PC-3 (cell line): ENCODE data around the gene ALOXE3. TPM values are rescaled to one million over a fixed set of nuclear protein-coding genes. Genes with fewer than 3 reads are reported as not detected.

Experiments used
- ATAC-seq: fragments of 200-7000 bp; cut with Tn5 transposase; 2 replicates; pipeline ENCODE4 v1.9.1; 2020; ENCODE audit warnings: mild to moderate bottlenecking, moderate library complexity
- BruUV-seq: library from RNA; stranded (reverse); fragments of 400-500 nt; replicated peaks from 2 replicates; lab custom pipeline; 2021; lab: Mats Ljungman, UMichigan
- CTCF ChIA-PET: fragments of 300-600 bp; sonication (Branson Sonifier 250); formaldehyde crosslinking; loops from one replicate; lab custom pipeline; 2022; ENCODE audit warnings: antibody characterized with exemption; lab: Charles Lee
- POLR2A ChIA-PET: fragments of 300-600 bp; sonication (Branson Sonifier 250); formaldehyde crosslinking; loops from one replicate; lab custom pipeline; 2022; ENCODE audit warnings: antibody characterized with exemption; ENCODE audit not compliant: unreplicated experiment; lab: Charles Lee
- DNase-seq: peaks from one replicate; pipeline ENCODE4 v3.0.0-alpha.2; 2015
- H2AFZ ChIP-seq: fragments of 300-600 bp; sonication (generic); 2 replicates; pipeline ENCODE4 v1.6.0; 2016; ENCODE audit warnings: antibody characterized with exemption, low read length
- H3F3A ChIP-seq: fragments of 300-600 bp; sonication (generic); one replicate; pipeline ENCODE4 v1.6.0; 2017; ENCODE audit warnings: antibody characterized with exemption, low read length, control low read depth, mild to moderate bottlenecking; ENCODE audit not compliant: unreplicated experiment
- H3K27ac ChIP-seq: fragments of 300-600 bp; sonication (generic); 2 replicates; pipeline ENCODE4 v1.5.1; 2016; ENCODE audit warnings: mild to moderate bottlenecking, low read length
- H3K27me3 ChIP-seq: fragments of 300-600 bp; sonication (generic); 2 replicates; pipeline ENCODE4 v1.6.1; 2016; ENCODE audit warnings: low read length, mixed read lengths
- H3K36me3 ChIP-seq: fragments of 300-600 bp; sonication (generic); 2 replicates; pipeline ENCODE4 v1.6.1; 2016; ENCODE audit warnings: low read depth, mixed run types, low read length, mixed read lengths
- H3K4me1 ChIP-seq: fragments of 300-600 bp; sonication (generic); 2 replicates; pipeline ENCODE4 v1.5.1; 2016; ENCODE audit warnings: low read length; ENCODE audit not compliant: insufficient read depth
- H3K4me2 ChIP-seq: fragments of 300-600 bp; sonication (generic); 2 replicates; pipeline ENCODE4 v1.6.0; 2016; ENCODE audit warnings: low read length
- H3K4me3 ChIP-seq: fragments of 300-600 bp; sonication (generic); 2 replicates; pipeline ENCODE4 v1.5.1; 2016; ENCODE audit warnings: mild to moderate bottlenecking, low read length, mixed read lengths
- H3K79me2 ChIP-seq: fragments of 300-600 bp; sonication (generic); 2 replicates; pipeline ENCODE4 v1.6.1; 2017; ENCODE audit warnings: low read length, mixed read lengths
- H3K9ac ChIP-seq: fragments of 300-600 bp; sonication (generic); 2 replicates; pipeline ENCODE4 v1.6.0; 2016; ENCODE audit warnings: mild to moderate bottlenecking, low read length
- H3K9me2 ChIP-seq: fragments of 300-600 bp; sonication (generic); replicated peaks from 2 replicates; pipeline ENCODE4 v1.6.1; 2016; ENCODE audit warnings: mixed run types, low read length, mixed read lengths
- H3K9me3 ChIP-seq: fragments of 300-600 bp; sonication (generic); 2 replicates; pipeline ENCODE4 v1.6.1; 2016; ENCODE audit warnings: low read length, mixed read lengths
- H4K20me1 ChIP-seq: fragments of 300-600 bp; sonication (generic); 2 replicates; pipeline ENCODE4 v1.6.1; 2016; ENCODE audit warnings: low read length, mixed read lengths
- CTCF ChIP-seq: fragments of 300-600 bp; sonication (generic); conservative IDR thresholded peaks from 2 replicates; pipeline ENCODE4 v1.5.1; 2017; ENCODE audit warnings: antibody characterized with exemption, low read depth, mild to moderate bottlenecking, low read length
- EZH2 ChIP-seq: fragments of 300-600 bp; sonication (generic); IDR thresholded peaks from one replicate; pipeline ENCODE4 v1.6.1; 2017; ENCODE audit warnings: antibody characterized with exemption, mild to moderate bottlenecking, low read length; ENCODE audit not compliant: unreplicated experiment
- EZH2phosphoT487 ChIP-seq: fragments of 300-600 bp; sonication (generic); IDR thresholded peaks from 2 replicates; pipeline ENCODE4 v1.6.1; 2018; ENCODE audit warnings: mild to moderate bottlenecking, antibody characterized with exemption, low read length, borderline replicate concordance
- intact Hi-C: fragments of 100-400 bp; cut with micrococcal nuclease; formaldehyde crosslinking; loops from 2 replicates; pipeline ENCODE4 v1.9.0; 2023
- total RNA-seq: library from RNA; depleted of rRNA; stranded (reverse); fragments of >200 nt; gene quantifications from 2 replicates; pipeline ENCODE4 v1.2.3, GENCODE V29; 2014

ALOXE3 gene
- total RNA-seq, 1 experiment from 2014 or later: 1.4 TPM

GRCh38 chr17:8087952-8088230, 30.4 kb downstream of the ALOXE3 start:
- H2AFZ ChIP-seq: no peak overlapping the region
- no peak for ATAC-seq
- no peaks in the 10 kb centered on the region for H3K27me3 ChIP-seq
- no peak overlapping the region for H3K9ac ChIP-seq
- no peaks in the 10 kb centered on the region for H3K9me3 ChIP-seq
- intact Hi-C loops: no loop called here
- no peaks in the 10 kb centered on the region for H3K4me1 ChIP-seq
- no peaks in the 10 kb centered on the region for H3K79me2 ChIP-seq
- no peak overlapping the region for H3K4me2 ChIP-seq
- H4K20me1 ChIP-seq: no peaks in the 10 kb centered on the region
- TF ChIP-seq EZH2 (no peak), CTCF (no peak), EZH2phosphoT487 (no peak)
- BruUV-seq: no TSS peak
- no peak overlapping the region for H3K4me3 ChIP-seq
- ChIA-PET POLR2A (no interaction called here), CTCF (interaction anchor here (1.0 kb wide), 1 partner anchor 31 kb away, joined by 3 read pairs; no protein-coding TSS in a partner anchor)
- H3K9me2 ChIP-seq: no peaks in the 10 kb centered on the region
- no peak for DNase-seq
- no peaks in the 10 kb centered on the region for H3K36me3 ChIP-seq
- H3K27ac ChIP-seq: no peak overlapping the region
- H3F3A ChIP-seq: no peaks in the 10 kb centered on the region

GRCh38 chr17:8087075-8087951, 31.0 kb downstream of the ALOXE3 start, which contains the start of gene ALOX12B:
ALOX12B (minus strand) TSS chr17:8087716; CDS start chr17:8087442, 274 bp downstream.
- DNase-seq (no peak), ATAC-seq (no peak)
- H3K4me3 ChIP-seq: no peak within 1 kb of the TSS
- H3K9ac ChIP-seq: no peak within 1 kb of the TSS
- no peaks in the 10 kb centered on the region for H3K79me2 ChIP-seq
- no TSS peak for BruUV-seq
- no peaks in the 10 kb centered on the region for H3K9me3 ChIP-seq
- no peaks in the 10 kb centered on the region for H3F3A ChIP-seq
- intact Hi-C loops: no loop called here
- H3K4me1 ChIP-seq: no peaks in the 10 kb centered on the region
- POLR2A ChIA-PET: no interaction called here
- H3K4me2 ChIP-seq: no peak within 1 kb of the TSS
- H3K27ac ChIP-seq: no peak within 1 kb of the TSS
- H4K20me1 ChIP-seq: no peaks in the 10 kb centered on the region
- no peaks in the 10 kb centered on the region for H3K9me2 ChIP-seq
- TF ChIP-seq EZH2phosphoT487 (no peak), EZH2 (no peak), CTCF (no peak)
- no peaks in the 10 kb centered on the region for H3K27me3 ChIP-seq
- CTCF ChIA-PET: interaction anchor here (1.0 kb wide), 1 partner anchor 32 kb away, joined by 3 read pairs; no protein-coding TSS in a partner anchor
- H2AFZ ChIP-seq: no peak within 1 kb of the TSS
- no peaks in the 10 kb centered on the region for H3K36me3 ChIP-seq

DNA sequence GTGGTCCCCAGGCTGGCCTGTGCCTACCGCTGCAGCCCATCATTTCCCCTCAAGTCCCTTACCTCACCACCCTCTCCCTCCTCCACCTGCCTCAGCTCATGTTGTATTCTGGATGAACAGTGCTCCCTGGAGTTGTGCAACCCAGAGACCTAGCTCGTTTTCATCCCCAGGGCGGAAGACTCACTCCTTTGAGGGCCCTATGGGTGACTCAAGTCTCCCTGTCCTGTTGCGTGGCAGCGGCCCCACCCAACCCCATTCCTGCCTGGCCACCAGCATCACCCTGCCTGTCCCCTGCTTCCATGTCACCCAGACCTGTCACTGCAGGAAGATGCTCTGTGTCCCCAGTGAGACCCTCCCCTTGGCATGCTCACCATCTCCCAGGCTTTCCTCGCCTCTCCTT, 34.1 kb downstream of the ALOXE3 start:
- ATAC-seq (no peak), DNase-seq (no peak)
- Histone ChIP-seq H3K4me3 (no peak overlapping the region), H3K79me2 (no peaks in the 10 kb centered on the region), H3K4me1 (peaks cover 5% of the 10 kb centered on the region; the same call in 1 of the 2 replicates), H2AFZ (no peak overlapping the region), H3K9me2 (no peaks in the 10 kb centered on the region), H3K9me3 (no peaks in the 10 kb centered on the region), H3K27me3 (no peaks in the 10 kb centered on the region), H3K4me2 (no peak overlapping the region), H4K20me1 (no peaks in the 10 kb centered on the region), H3K27ac (no peak overlapping the region), H3K36me3 (no peaks in the 10 kb centered on the region), H3K9ac (no peak overlapping the region), H3F3A (no peaks in the 10 kb centered on the region)
- BruUV-seq: no TSS peak
- intact Hi-C loops: no loop called here
- CTCF ChIA-PET: interaction anchor here (0.6 kb wide), 1 partner anchor 27 kb away, joined by 3 read pairs; no protein-coding TSS in a partner anchor
- no peak for TF ChIP-seq EZH2
- TF ChIP-seq CTCF: no peak
- TF ChIP-seq EZH2phosphoT487: no peak
- POLR2A ChIA-PET: no interaction called here
